Mesendoderm (in vitro differentiated cells): Measurements from ENCODE around the gene FGF18.
A peak's percentile ranks its signal among the peaks of the same experiment; 100 is the strongest.

ENCODE experiments used
- DNase-seq: peaks from one replicate; pipeline ENCODE4 v3.0.0; 2013
- H2AK5ac ChIP-seq: 2 replicates; pipeline ENCODE4 v1.6.1; 2013; ENCODE audit warnings: low read length, inconsistent platforms
- H2BK120ac ChIP-seq: 2 replicates; pipeline ENCODE4 v1.6.1; 2013; ENCODE audit warnings: low read depth, mild to moderate bottlenecking, low read length, moderate library complexity, mixed read lengths
- H2BK15ac ChIP-seq: replicated peaks from 2 replicates; pipeline ENCODE4 v1.6.1; 2013; ENCODE audit warnings: low read depth, mild to moderate bottlenecking, moderate library complexity
- H2BK5ac ChIP-seq: 2 replicates; pipeline ENCODE4 v1.6.1; 2013; ENCODE audit warnings: low read length, inconsistent platforms
- H3K18ac ChIP-seq: 2 replicates; pipeline ENCODE4 v1.6.1; 2013; ENCODE audit warnings: mild to moderate bottlenecking, low read length, mixed read lengths
- H3K23ac ChIP-seq: one replicate; pipeline ENCODE4 v1.6.1; 2013; ENCODE audit warnings: low read length
- H3K27ac ChIP-seq: 2 replicates; pipeline ENCODE4 v1.5.1; 2013; ENCODE audit warnings: low read depth, mild to moderate bottlenecking, inconsistent platforms, low read length, moderate library complexity
- H3K27me3 ChIP-seq: 2 replicates; pipeline ENCODE4 v1.6.1; 2013; ENCODE audit warnings: low read length, control low read depth, mild to moderate bottlenecking, inconsistent platforms; ENCODE audit not compliant: insufficient read depth, poor library complexity
- H3K36me3 ChIP-seq: 2 replicates; pipeline ENCODE4 v1.6.1; 2013; ENCODE audit warnings: low read length, inconsistent platforms; ENCODE audit not compliant: control insufficient read depth, insufficient read depth
- H3K4ac ChIP-seq: one replicate; pipeline ENCODE4 v1.6.1; 2013; ENCODE audit warnings: low read depth, mild to moderate bottlenecking, low read length, moderate library complexity
- H3K4me1 ChIP-seq: 2 replicates; pipeline ENCODE4 v1.6.1; 2013; ENCODE audit warnings: low read depth, low read length, inconsistent platforms; ENCODE audit not compliant: control insufficient read depth
- H3K4me2 ChIP-seq: 2 replicates; pipeline ENCODE4 v1.6.1; 2013; ENCODE audit warnings: low read length
- H3K4me3 ChIP-seq: 2 replicates; pipeline ENCODE4 v1.5.1; 2013; ENCODE audit warnings: mild to moderate bottlenecking, low read length
- H3K56ac ChIP-seq: one replicate; pipeline ENCODE4 v1.6.1; 2013; ENCODE audit warnings: low read length
- H3K79me1 ChIP-seq: 2 replicates; pipeline ENCODE4 v1.6.1; 2013; ENCODE audit warnings: low read length, inconsistent platforms
- H3K79me2 ChIP-seq: 2 replicates; pipeline ENCODE4 v1.6.1; 2013; ENCODE audit warnings: mild to moderate bottlenecking, low read length; ENCODE audit not compliant: control insufficient read depth, insufficient read depth
- H3K9ac ChIP-seq: 2 replicates; pipeline ENCODE4 v1.6.1; 2013; ENCODE audit warnings: low read length, inconsistent platforms
- H4K5ac ChIP-seq: one replicate; pipeline ENCODE4 v1.6.1; 2013; ENCODE audit warnings: low read length
- H4K8ac ChIP-seq: one replicate; pipeline ENCODE4 v1.6.1; 2013; ENCODE audit warnings: low read depth, mild to moderate bottlenecking, control low read depth, low read length, moderate library complexity
- WGBS: extraction: QIAGEN DNeasy Blood & Tissue Kit; methylation state at CpG from one replicate; pipeline ENCODE4 v1.1.7; 2013; ENCODE audit warnings: low lambda C conversion rate, missing lambda C conversion rate; ENCODE audit not compliant: insufficient coverage; ENCODE audit errors: extremely low coverage; 5-methylcytosine and 5-hydroxymethylcytosine counted together

Gene FGF18

GRCh38 chr5:171433982-171434676, 14.7 kb downstream of the FGF18 start:
- no peak for DNase-seq
- no CpG with 5 or more reads among the region's 5 CpGs for WGBS

GRCh38 chr5:171434874-171435273, 15.4 kb downstream of the FGF18 start:
- Histone ChIP-seq H3K4me3 (no peak overlapping the region), H3K27me3 (no peaks in the 10 kb centered on the region), H2BK5ac (no peak overlapping the region), H3K18ac (no peak overlapping the region), H3K4me2 (no peak overlapping the region), H3K4ac (no peak overlapping the region), H3K23ac (no peak overlapping the region), H2AK5ac (no peak overlapping the region), H3K9ac (no peak overlapping the region), H3K79me2 (no peaks in the 10 kb centered on the region), H2BK120ac (no peak overlapping the region), H4K8ac (no peak overlapping the region), H4K5ac (no peak overlapping the region), H3K27ac (no peak overlapping the region), H2BK15ac (no peak overlapping the region), H3K79me1 (no peaks in the 10 kb centered on the region), H3K36me3 (no peaks in the 10 kb centered on the region), H3K4me1 (peaks cover 4% of the 10 kb centered on the region), H3K56ac (no peak overlapping the region)
- no CpG with 5 or more reads among the region's 4 CpGs for WGBS
- DNase-seq: no peak

More at GRCh38 chr5:171433982-171434676, 14.7 kb downstream of the FGF18 start:
- H2BK5ac ChIP-seq: no peak overlapping the region
- no peaks in the 10 kb centered on the region for H3K79me1 ChIP-seq
- H2BK15ac ChIP-seq: no peak overlapping the region
- no peak overlapping the region for H3K56ac ChIP-seq
- no peak overlapping the region for H3K4me3 ChIP-seq
- no peaks in the 10 kb centered on the region for H3K27me3 ChIP-seq
- no peak overlapping the region for H3K9ac ChIP-seq
- H3K79me2 ChIP-seq: no peaks in the 10 kb centered on the region
- H3K4me2 ChIP-seq: no peak overlapping the region
- H4K8ac ChIP-seq: no peak overlapping the region
- H3K23ac ChIP-seq: no peak overlapping the region
- H3K18ac ChIP-seq: no peak overlapping the region
- H4K5ac ChIP-seq: no peak overlapping the region
- no peak overlapping the region for H3K4ac ChIP-seq
- H3K4me1 ChIP-seq: peaks cover 4% of the 10 kb centered on the region
- no peaks in the 10 kb centered on the region for H3K36me3 ChIP-seq
- no peak overlapping the region for H2BK120ac ChIP-seq
- H3K27ac ChIP-seq: no peak overlapping the region
- no peak overlapping the region for H2AK5ac ChIP-seq

- Histone ChIP-seq H3K36me3 (no peaks in the 10 kb centered on the region), H3K23ac (no peak overlapping the region), H4K5ac (no peak overlapping the region), H2AK5ac (no peak overlapping the region), H3K18ac (no peak overlapping the region), H3K4ac (no peak overlapping the region), H4K8ac (no peak overlapping the region), H2BK15ac (no peak overlapping the region), H3K9ac (no peak overlapping the region), H3K4me3 (no peak overlapping the region), H3K79me2 (no peaks in the 10 kb centered on the region), H3K4me2 (no peak overlapping the region), H3K4me1 (peaks cover 4% of the 10 kb centered on the region), H3K27me3 (no peaks in the 10 kb centered on the region), H3K56ac (no peak overlapping the region), H2BK5ac (no peak overlapping the region), H3K27ac (no peak overlapping the region), H3K79me1 (no peaks in the 10 kb centered on the region), H2BK120ac (no peak overlapping the region)
- DNase-seq: no peak
- WGBS: no CpG with 5 or more reads among the region's 20 CpGs
These were observed 16.5 kb downstream of the FGF18 start for GRCh38 chr5:171435908-171436307.

GRCh38 chr5:171436804-171437285, 17.4 kb downstream of the FGF18 start:
- Histone ChIP-seq H3K56ac (no peak overlapping the region), H3K18ac (no peak overlapping the region), H3K9ac (no peak overlapping the region), H4K5ac (no peak overlapping the region), H3K4me3 (no peak overlapping the region), H2AK5ac (no peak overlapping the region), H3K23ac (no peak overlapping the region), H2BK120ac (no peak overlapping the region), H3K36me3 (no peaks in the 10 kb centered on the region), H3K27me3 (no peaks in the 10 kb centered on the region), H4K8ac (no peak overlapping the region), H3K79me1 (no peaks in the 10 kb centered on the region), H3K4me2 (no peak overlapping the region), H3K79me2 (no peaks in the 10 kb centered on the region), H3K4me1 (peaks cover 4% of the 10 kb centered on the region), H3K27ac (no peak overlapping the region), H3K4ac (no peak overlapping the region), H2BK15ac (no peak overlapping the region), H2BK5ac (no peak overlapping the region)
- no peak for DNase-seq
- WGBS: no CpG with 5 or more reads among the region's 13 CpGs

- no peak overlapping the region for H3K27ac ChIP-seq
- no peak overlapping the region for H3K4ac ChIP-seq
- no peak overlapping the region for H4K8ac ChIP-seq
- peak; percentile 66 for DNase-seq
- WGBS: no CpG with 5 or more reads among the region's 14 CpGs
- H2BK120ac ChIP-seq: no peak overlapping the region
- no peaks in the 10 kb centered on the region for H3K27me3 ChIP-seq
- H3K4me2 ChIP-seq: no peak overlapping the region
- no peaks in the 10 kb centered on the region for H3K79me1 ChIP-seq
- peaks cover 4% of the 10 kb centered on the region for H3K4me1 ChIP-seq
- no peak overlapping the region for H3K4me3 ChIP-seq
- no peak overlapping the region for H3K23ac ChIP-seq
- no peak overlapping the region for H3K18ac ChIP-seq
- H4K5ac ChIP-seq: no peak overlapping the region
- H3K36me3 ChIP-seq: no peaks in the 10 kb centered on the region
- no peak overlapping the region for H2BK15ac ChIP-seq
- no peak overlapping the region for H2BK5ac ChIP-seq
- H3K79me2 ChIP-seq: no peaks in the 10 kb centered on the region
- no peak overlapping the region for H2AK5ac ChIP-seq
- peak overlapping the region; percentile 58 for H3K56ac ChIP-seq
- no peak overlapping the region for H3K9ac ChIP-seq
These were observed 17.9 kb downstream of the FGF18 start for GRCh38 chr5:171437286-171437821.
